Pancreas (tissue), 10 donors: Measurements from ENCODE around the gene SNX24. TPM values are rescaled to one million over a fixed set of nuclear protein-coding genes. Genes with fewer than 3 reads are reported as not detected.

ENCODE experiments used
- ATAC-seq, 4 donors: fragments of 200-7000 bp; cut with Tn5 transposase; one replicate each; pipeline versions ENCODE4 v1.8.0 to v1.9.1; 2020; ENCODE audit warnings: mild to moderate bottlenecking in 4 of 4, moderate library complexity in 4 of 4
- DNase-seq, 6 donors: peaks; one replicate each; pipeline ENCODE4 v3.0.0-alpha.2; 2020
- FAIRE-seq: peaks from 2 replicates; lab custom pipeline; 2012; peaks lifted over from hg19 to GRCh38; lab: Jason Lieb, UNC
- H3K27ac ChIP-seq, 4 donors: fragments of 200-600 bp; sonication (generic); 1 replicate in 3 of 4; 2 replicates in 1 of 4; pipeline versions ENCODE4 v1.5.0 to v1.8.0; 2020
- H3K27me3 ChIP-seq, 4 donors: fragments of 200-600 bp; one replicate each; pipeline ENCODE4 v1.8.0; 2021
- H3K36me3 ChIP-seq, 3 donors: fragments of 200-600 bp; sonication (generic) in 1 of 3; one replicate each; pipeline versions ENCODE4 v1.5.0 to v1.8.0; 2020 to 2021
- H3K4me1 ChIP-seq, 3 donors: fragments of 200-600 bp; one replicate each; pipeline ENCODE4 v1.8.0; 2021
- H3K4me3 ChIP-seq, 4 donors: fragments of 200-600 bp; sonication (generic) in 2 of 4; one replicate each; pipeline versions ENCODE4 v1.5.0 to v1.8.0; 2020 to 2021
- H3K9me3 ChIP-seq, 4 donors: fragments of 200-600 bp; one replicate each; pipeline ENCODE4 v1.8.0; 2021
- CTCF ChIP-seq, 4 donors: fragments of 200-600 bp; sonication (generic) in 3 of 4; IDR thresholded peaks; one replicate each; pipeline versions ENCODE4 v1.5.0 to v1.8.0; 2021; ENCODE audit warnings: antibody characterized with exemption in 4 of 4
- WGBS, 2 donors: extraction: QIAGEN DNeasy Blood & Tissue Kit; methylation state at CpG; one replicate each; pipeline ENCODE4 v1.1.7; 2013; 5-methylcytosine and 5-hydroxymethylcytosine counted together
- intact Hi-C, 3 donors: fragments of 100-400 bp; cut with DNase I; formaldehyde crosslinking; loops; one replicate each; pipeline versions ENCODE4 v1.11.1 to v1.14.2; 2022
- polyA plus RNA-seq, 2 donors: library from polyadenylated mRNA; stranded (reverse); fragments of 200-250 nt; gene quantifications; one replicate each; pipeline ENCODE4 v1.2.3, GENCODE V29; 2013
- total RNA-seq, 6 donors: library from RNA; stranded (reverse); fragmentation: NEBNext Ultra II Directional in 4 of 6; extraction: Animal tissue kit (Norgen Biotek cat#: 25700) in 4 of 6; gene quantifications; one replicate each; pipeline versions ENCODE4 v1.2.1 to v1.2.4, GENCODE V29; 2021 to 2023
- donor health status: healthy with polysubstance abuse.
- donor health status: DM: no; HTN: no; CAD: no; lungs with moderate emphysema.
- donor health status: DM: no; HTN: no; CAD: no.
- donor health status: control.
- donor health status: control.
- donor health status: Bipolar disorder and iron deficiency.
- donor health status: DM: yes; HTN: yes; CAD: no.
- donor health status: DM: no; HTN: no; CAD: no.
- donor health status: DM: no; HTN: no; CAD: no.
- donor health status: DM: yes; HTN: yes; CAD: no.

SNX24 gene
- total and polyA plus RNA-seq, 8 donors: 5.2 to 10.0 (median 6.9) TPM

GRCh38 chr5:123007754-123008153 is 162.3 kb downstream of the SNX24 start:
- no peak overlapping the region for H3K27ac ChIP-seq
- no peak for FAIRE-seq
- H3K36me3 ChIP-seq: no peaks in the 10 kb centered on the region
- no peaks in the 10 kb centered on the region for H3K27me3 ChIP-seq
- WGBS, 2 donors: 91 to 98% methylated on average over 6 of the region's 6 CpGs
- H3K4me3 ChIP-seq: no peak overlapping the region
- no peak for ATAC-seq
- intact Hi-C loops: no loop called here
- no peak for DNase-seq
- no peak for TF ChIP-seq CTCF (IDR thresholded peaks at IDR 0.05)
- H3K9me3 ChIP-seq: no peaks in the 10 kb centered on the region
- no peaks in the 10 kb centered on the region for H3K4me1 ChIP-seq

DNA sequence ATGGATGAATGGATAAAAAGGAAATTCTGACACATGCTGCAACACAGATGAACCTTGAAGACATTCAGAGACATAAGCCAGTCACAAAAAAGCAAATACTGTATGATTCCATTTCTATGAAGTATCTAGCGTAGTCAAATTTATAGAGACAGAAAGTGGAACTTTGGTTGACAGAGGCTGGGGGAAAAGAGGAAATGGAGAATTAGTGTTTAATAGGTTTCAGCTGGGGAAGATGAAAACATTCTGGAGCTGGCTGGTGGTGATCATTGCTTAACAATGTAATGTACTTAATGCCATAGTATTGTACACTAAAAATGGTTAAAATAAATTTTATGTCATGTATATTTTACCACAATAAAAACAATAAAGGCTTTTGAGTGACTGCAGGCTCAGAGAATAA is 166.9 kb downstream of the SNX24 start:
- intact Hi-C loops: no loop called here
- no peak for TF ChIP-seq CTCF (IDR thresholded peaks at IDR 0.05)
- Histone ChIP-seq H3K27ac (no peak overlapping the region), H3K36me3 (no peaks in the 10 kb centered on the region), H3K27me3 (no peaks in the 10 kb centered on the region), H3K4me3 (no peak overlapping the region), H3K9me3 (no peaks in the 10 kb centered on the region), H3K4me1 (peaks cover 0 to 2% (median 0%) of the 10 kb centered on the region in 3 donors)
- WGBS, 2 donors: 95 to 97% methylated on average over 1 of the region's 1 CpG
- ATAC-seq (no peak), FAIRE-seq (no peak), DNase-seq (no peak)

DNA sequence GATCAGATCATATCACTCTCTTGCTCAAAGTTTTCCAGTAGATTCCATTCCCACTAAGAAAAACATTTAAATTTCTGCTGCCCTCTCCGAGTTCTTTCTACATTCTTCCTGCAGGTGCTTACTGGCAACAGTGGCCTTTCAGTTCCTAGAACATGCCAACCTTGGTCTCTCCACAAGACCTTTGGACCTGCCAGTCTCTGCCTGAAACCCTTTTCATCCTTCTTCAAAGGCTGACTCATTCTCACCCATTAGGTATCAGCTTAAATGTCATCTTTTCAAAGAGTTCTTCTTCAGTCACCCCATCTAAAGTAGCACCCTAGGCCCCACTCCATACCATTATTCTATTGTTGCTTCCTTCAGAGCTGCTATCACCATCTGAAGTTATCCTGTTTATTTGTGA is 169.3 kb downstream of the SNX24 start:
- 30 to 39% methylated on average over 1 of the region's 1 CpG for whole genome bisulfite sequencing, 2 donors
- no peak overlapping the region for H3K4me3 ChIP-seq
- peak; percentile 24 to 85 (median 60) for ATAC-seq

DNA sequence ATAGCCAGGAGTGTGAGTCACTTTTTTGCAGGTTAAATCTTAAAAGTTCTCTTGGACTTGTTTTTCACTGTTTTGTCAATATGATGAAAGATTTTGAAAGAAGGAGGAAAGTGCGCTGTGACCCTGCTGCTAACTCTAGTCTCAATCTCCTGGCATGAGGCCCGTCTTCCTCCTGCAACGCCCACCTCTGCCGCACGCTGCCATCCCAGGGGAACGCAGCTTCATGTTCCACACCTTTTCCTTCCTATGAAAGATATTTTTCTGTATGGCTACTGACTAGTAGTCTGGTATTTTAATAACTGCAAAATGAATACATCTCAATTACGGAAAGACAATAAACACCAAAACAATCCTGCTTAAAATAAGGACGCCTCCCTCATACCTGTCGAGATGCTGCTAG is 182.8 kb downstream of the SNX24 start:
- Histone ChIP-seq H3K27me3 (no peaks in the 10 kb centered on the region), H3K4me3 (no peak overlapping the region), H3K9me3 (no peaks in the 10 kb centered on the region), H3K27ac (no peak overlapping the region), H3K36me3 (peaks cover 0 to 37% (median 0%) of the 10 kb centered on the region in 3 donors), H3K4me1 (no peaks in the 10 kb centered on the region)
- intact Hi-C loops: no loop called here
- ATAC-seq (no peak), DNase-seq (no peak), FAIRE-seq (no peak)
- 83 to 88% methylated on average over 9 of the region's 9 CpGs for WGBS, 2 donors
- TF ChIP-seq CTCF (IDR thresholded peaks at IDR 0.05): no peak

More for the DNA sequence above, 169.3 kb downstream of the SNX24 start:
- intact Hi-C loops: no loop called here
- FAIRE-seq (no peak), DNase-seq (no peak)
- Histone ChIP-seq H3K27me3 (no peaks in the 10 kb centered on the region), H3K4me1 (peaks cover 0 to 2% (median 0%) of the 10 kb centered on the region in 3 donors), H3K27ac (no peak overlapping the region), H3K9me3 (no peaks in the 10 kb centered on the region), H3K36me3 (no peaks in the 10 kb centered on the region)
- TF ChIP-seq CTCF (IDR thresholded peaks at IDR 0.05): no peak

GRCh38 chr5:123033157-123033671 is 187.8 kb downstream of the SNX24 start:
- intact Hi-C loops: no loop called here
- 84 to 89% methylated on average over 6 of the region's 6 CpGs for WGBS, 2 donors

More at GRCh38 chr5:123033157-123033671, 187.8 kb downstream of the SNX24 start:
- FAIRE-seq: no peak
- no peak for DNase-seq
- Histone ChIP-seq H3K4me3 (no peak overlapping the region), H3K36me3 (peaks cover 0 to 6% (median 0%) of the 10 kb centered on the region in 3 donors), H3K4me1 (peaks cover 0 to 9% (median 0%) of the 10 kb centered on the region in 3 donors), H3K27me3 (no peaks in the 10 kb centered on the region), H3K9me3 (no peaks in the 10 kb centered on the region), H3K27ac (no peak overlapping the region)
- no peak for TF ChIP-seq CTCF (IDR thresholded peaks at IDR 0.05)
- ATAC-seq: no peak
